Ramos (cell line): ENCODE data around the gene CGNL1.

ENCODE experiments used
- in situ Hi-C: fragments of 300-500 bp; cut with MboI; formaldehyde crosslinking; loops from one replicate; pipeline ENCODE4 v1.14.3; 2022; ENCODE audit warnings: low sequenced_read_pairs; ENCODE audit not compliant: unreplicated experiment

CGNL1 gene

DNA sequence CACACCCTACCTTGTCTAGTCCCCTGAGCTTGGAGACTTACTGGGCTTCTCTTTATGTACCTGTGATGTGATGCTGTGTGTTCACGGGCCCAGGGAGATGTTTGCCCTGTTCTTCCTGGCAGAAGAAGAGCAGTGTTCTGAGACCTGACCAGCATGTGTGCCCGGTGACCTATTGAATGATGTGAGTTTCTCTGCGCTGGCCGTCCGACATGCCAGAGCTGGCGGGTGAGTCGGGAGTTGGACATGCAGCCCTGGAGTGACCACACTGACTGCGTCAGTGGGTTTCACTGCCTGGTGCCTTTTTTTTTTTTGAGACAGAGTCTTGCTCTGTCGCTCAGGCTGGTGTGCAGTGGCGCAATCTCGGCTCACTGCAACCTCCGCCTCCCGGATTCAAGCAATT is 42.3 kb downstream of the CGNL1 start:
- in situ Hi-C loops: no loop called here

DNA sequence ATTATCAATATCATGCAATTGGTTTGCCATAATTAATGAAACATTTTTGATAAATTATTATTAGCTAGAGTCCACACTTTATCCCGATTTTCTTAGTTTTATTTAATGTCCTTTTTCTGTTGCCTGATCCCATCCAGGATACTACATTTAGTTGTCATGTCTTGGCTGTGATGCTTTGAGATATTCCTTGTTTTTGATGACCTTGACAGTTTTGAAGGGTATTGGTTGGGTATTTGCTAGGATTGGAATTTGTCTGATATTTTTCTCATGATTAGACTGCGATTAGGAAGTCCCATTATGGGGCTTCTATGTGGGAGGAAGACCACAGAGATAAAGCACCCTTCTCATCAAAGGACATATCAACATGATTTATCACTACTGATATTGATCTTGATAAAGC is 43.0 kb downstream of the CGNL1 start:
- in situ Hi-C loops: no loop called here

DNA sequence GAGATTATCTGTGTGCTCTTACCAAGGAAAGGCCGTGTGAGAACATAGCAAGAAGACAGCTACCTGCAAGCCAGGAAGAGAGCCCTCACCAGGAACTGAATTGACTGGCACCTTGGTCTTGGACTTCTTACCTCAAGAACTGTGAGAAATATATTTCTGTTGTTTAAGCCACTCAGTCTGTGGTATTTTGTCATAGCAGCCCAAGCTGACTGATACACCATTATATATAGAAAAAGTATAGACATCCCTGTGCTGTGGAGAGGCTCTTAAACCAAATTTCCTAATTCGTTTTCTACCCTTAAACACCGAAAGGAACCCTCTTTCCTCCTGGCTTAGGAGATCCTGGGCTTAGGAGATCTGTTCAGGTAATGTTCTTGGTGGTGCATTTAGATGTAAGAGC is 44.8 kb downstream of the CGNL1 start:
- in situ Hi-C loops: no loop called here

DNA sequence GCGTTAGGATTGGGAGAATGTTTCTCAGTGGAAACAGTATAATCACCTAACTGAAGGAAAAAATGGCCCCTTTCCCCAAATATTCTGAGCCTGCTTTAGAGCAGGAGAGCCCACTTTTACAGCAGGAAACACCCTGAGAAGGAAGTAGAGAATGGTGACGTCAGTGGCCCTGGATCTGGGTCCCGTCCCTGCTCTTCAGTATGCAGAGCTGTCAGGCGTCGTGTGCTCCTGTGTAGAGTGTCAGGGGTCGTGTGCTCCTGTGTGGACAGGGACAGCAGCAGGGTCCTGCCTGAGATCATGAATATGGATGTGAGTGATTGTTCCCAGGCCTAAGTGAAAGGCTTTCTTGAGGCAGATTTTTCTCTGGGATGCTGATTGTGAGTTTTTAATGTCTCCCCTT is 45.2 kb downstream of the CGNL1 start:
- in situ Hi-C loops: no loop called here

DNA sequence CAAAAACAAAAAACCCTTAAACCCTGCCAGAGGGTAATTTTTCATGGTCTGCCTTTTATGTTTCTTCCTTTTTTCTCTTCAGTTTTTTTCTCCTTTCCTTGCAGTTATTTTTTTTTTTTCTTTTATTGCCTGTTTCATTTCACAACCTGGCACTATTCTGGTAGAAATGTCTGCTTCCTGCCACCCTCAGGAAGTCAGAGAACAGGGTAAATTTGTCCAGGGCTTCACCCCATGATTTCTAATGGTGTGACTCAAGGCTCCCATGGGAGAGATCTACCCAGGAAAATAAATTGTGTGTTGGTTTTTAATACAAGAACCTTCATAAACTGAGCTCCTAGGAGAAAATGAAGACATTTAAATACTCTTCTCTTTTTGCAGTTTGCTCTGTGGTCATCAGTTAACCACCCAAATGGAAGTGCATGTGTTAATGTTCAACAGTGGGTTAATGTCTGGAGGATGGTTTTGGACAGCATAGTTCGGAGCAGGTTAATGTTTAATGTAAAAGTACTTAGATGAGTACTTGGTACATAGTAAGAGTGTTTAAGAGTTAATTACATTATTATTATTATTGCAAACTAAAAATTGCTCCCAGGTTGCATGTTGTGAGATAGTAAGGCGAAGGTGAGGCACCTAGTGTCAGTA is 45.9 kb downstream of the CGNL1 start:
- in situ Hi-C loops: no loop called here

DNA sequence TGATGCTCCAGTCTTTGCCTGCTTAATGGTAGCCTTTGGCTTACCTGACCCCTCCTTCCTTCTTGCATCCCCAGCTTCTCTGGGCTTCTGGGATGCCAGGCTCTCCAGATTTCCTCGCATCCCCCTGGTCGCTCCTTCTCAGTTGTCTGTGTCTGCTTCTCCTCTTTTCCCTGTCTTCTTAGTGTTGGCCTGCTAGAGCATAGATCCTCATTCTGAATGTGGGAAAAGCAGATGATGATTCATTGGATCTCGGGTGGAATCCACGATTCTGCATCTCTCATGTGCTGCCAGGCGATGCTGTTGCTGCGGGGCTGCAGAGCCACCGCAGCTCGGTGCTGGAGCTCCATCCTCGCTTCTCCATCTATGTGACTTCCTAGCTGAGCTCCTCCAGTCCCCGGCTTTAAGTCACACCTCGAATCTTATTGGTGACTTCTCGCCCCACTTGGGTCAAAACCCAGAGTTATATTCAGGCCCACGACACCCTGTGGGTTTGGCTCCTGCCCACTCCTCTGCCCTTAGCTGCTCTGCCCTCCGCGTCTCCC is 47.4 kb downstream of the CGNL1 start:
- in situ Hi-C loops: no loop called here

DNA sequence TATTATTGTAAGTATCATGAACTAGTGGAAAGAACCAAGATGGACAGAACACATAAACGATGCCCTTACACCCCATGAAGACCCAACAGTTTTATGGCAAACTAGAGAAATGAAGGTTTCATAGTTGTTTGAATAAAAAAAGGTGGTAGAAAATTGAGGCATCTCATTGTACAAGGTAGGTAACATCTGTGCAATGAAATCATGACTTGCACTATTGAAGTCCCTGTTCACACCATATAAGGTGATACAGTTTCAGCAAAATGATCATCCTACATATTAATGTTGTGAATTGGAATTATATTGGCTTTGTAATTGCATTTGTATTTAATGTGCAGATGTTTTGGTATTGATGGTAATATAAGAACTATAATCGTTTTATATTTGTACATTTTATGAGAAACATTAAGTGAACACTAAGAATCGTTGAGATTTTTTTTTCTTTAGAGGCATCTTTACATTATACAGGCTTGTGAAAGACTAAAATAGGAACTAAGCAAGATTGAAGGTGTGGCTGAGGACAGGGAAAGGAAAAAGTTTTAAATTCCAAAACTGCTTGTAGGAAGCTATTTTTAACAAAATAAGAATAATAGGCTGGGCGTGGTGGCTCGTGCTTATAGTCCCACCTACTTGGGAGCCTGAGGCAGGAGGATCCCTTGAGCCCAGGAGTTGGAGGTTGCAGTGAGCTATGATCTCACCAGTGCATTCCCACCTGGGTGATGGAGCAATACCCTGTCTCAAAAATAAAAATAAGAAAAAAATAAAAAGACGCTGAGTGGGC is 48.5 kb downstream of the CGNL1 start:
- in situ Hi-C loops: no loop called here

DNA sequence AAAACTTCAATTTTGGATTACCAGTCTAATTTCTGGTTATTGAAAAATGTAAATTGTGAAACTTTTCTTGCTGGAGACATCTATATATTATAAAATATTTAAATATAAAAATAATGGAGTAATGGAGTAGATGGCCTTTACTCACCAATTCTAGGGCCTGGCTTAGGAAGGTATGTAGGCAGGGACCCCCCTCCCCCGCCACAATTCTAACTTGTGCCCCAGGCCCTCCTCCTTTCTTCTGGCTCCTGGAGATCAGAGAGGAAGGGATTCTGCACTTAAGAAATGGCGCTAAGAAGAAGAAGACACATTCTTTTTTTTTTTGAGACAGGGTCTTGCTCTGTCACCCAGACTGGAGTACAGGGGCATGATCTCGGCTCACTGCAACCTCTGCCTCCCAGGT is 49.5 kb downstream of the CGNL1 start:
- in situ Hi-C loops: no loop called here

DNA sequence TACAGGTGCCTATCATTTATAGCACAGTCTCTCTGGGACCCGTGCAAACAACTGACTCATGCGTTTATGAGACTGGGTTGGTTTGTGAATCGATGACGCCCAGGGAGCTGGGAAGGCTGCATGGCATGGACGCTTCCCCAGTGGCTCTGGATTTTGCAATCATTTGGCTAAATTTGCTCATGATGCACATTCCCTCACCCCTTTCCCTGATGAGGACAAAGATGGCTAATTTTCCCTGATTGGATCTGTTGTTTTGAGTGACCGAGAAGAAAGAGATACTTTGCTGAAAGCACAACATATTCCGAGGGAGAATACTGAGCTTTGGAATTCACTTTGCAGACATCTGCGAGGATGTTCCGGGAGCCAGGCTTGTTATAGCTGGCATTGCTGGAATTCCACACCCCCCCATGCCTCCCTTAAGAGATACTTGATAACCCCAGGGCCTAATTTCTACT is 51.1 kb downstream of the CGNL1 start:
- in situ Hi-C loops: no loop called here

DNA sequence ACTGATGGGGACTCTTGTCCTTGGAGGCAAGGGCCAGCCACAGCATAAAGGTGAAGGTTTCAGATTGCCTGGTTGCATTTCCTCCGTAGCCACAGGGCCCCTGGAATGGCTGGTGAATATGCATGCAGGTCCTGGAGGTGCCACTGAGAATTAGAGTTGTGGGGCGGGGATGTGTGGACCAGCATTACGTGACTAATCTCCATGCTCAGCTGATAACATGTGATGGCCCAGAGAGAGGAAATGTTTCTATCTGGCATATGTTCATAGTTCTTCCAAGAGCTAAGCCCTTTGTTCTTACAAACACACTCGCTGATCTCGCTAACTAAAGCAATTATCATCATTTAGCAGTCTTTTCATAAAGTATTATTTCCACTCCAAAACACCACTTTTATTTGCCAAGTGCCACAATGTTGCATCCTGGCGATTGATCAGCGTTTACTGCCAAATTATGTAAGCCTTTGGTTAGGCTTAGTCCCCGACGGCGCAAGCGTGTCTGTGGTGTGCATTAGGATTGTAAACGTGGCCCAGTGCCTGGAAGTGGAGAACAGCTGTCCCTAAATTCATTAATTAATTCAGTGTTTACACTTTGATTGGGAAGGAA is 55.9 kb downstream of the CGNL1 start:
- in situ Hi-C loops: no loop called here

DNA sequence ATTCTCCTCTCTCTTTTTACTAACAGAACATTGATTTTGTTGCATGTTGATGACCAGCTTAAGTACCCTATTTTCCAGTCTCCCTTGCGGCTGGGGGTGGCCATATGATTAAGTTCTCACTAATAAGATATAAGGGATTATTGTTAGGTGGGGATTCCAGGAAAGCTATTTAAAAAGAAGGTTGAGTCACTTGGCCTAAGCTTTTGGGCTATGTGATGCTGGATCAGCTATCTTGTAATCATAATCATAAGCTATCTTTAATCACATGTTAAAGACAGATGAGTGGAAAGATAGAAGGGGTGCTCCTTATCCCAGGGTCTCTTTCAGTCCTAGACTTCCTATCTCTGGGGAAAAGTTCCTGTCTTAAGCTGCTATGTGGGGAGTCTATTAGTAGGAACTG is 59.9 kb downstream of the CGNL1 start:
- in situ Hi-C loops: no loop called here

DNA sequence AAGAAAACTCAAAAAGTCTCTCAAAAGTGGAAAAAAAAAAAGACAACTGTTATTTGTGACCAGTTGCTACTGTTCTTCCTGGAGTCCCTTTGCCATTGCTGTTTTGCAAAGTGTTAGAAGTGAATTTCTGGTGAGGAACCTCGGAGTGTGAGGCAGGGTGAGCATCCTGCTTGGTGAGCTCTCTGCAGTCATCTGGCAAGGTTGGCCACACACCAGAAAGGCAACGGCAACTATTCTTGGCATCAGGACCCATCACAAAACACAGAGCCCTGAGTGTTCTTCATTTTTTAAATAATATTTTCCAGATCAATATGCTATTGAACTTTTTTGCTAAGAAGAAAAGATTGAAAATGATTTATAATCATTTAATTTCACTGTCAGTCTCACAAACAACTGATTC is 60.7 kb downstream of the CGNL1 start:
- in situ Hi-C loops: no loop called here

DNA sequence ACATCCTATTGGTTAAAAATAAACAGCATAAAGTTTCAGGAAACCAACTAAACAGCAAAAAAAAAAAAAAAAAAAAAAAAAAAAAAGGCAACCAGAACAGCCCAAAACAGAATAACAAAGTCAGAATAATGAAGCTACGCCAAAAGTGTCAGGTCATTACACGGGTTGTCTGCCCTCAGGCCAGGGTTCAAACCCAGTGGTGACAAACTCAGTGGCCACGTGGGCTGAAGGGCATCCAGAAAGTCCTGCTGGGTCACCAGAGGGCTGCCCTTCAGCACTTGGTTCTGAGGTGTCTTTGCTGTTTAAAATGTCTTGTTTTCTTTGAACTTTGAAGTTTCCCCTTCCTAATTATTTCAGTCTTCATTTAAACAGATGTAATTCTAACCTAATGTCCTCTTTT is 61.3 kb downstream of the CGNL1 start:
- in situ Hi-C loops: no loop called here

DNA sequence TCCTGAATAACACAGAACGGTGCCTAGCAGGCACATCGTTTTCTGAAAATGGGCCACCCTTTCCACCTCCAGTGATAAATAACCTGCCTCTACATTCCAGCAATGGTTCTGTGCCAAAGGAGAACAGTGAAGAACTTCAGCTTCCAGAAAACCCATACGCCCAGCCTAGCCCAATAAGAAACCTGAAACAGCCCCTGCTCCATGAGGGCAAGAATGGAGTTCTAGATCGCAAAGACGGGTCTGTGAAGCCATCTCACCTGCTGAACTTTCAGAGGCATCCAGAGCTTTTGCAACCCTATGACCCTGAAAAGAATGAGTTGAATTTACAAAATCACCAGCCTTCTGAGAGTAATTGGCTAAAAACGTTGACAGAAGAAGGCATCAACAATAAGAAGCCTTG is 61.9 kb downstream of the CGNL1 start:
- in situ Hi-C loops: no loop called here

DNA sequence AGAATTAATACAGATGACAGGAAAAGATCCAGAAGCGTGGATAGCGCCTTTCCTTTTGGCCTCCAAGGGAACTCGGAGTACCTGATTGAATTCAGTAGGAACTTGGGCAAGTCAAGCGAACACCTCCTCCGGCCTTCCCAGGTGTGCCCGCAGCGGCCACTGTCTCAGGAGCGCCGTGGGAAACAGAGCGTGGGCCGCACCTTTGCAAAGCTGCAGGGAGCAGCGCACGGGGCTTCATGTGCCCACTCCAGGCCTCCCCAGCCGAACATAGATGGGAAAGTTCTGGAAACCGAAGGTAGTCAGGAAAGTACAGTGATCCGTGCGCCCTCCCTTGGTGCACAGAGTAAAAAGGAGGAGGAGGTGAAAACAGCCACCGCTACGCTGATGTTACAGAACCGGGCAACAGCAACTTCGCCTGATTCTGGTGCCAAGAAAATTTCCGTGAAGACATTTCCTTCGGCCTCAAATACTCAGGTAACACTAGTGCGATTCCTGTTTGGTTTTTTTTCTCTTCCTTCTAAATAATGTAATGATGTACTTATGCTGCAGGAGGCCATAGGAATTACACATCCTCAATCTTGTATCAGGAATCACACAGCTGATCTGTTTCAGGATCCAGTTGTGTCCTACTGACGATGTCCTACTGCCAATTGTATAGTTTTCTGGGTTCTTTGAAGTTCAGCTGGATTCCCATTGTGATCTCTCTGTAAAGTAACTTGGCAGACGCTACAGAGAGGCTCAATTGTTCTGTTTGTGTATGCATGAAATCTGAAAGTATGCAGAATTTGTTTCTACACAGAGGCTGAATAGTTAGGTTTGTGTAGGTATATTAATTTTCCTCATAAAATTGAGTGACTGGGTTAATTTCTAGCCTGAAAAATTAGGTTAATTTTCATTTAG is 63.1 kb downstream of the CGNL1 start:
- in situ Hi-C loops: no loop called here

DNA sequence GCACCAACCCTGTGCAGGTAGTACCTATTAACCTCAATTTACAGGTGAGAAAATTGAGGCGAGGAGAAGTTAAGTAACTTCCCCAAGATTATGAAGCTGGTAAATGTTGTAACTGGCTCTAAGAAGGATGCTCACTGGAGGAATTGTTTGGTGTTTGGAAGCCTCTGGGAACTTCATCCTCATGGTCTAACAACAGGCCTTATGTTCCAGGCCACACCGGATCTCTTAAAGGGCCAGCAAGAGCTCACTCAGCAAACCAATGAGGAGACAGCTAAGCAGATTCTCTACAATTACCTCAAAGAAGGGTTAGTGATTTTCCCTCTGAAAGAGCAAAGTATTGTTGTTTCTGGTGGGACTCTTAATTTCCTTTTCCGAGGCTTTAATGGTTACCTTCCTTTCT is 63.9 kb downstream of the CGNL1 start:
- in situ Hi-C loops: no loop called here

DNA sequence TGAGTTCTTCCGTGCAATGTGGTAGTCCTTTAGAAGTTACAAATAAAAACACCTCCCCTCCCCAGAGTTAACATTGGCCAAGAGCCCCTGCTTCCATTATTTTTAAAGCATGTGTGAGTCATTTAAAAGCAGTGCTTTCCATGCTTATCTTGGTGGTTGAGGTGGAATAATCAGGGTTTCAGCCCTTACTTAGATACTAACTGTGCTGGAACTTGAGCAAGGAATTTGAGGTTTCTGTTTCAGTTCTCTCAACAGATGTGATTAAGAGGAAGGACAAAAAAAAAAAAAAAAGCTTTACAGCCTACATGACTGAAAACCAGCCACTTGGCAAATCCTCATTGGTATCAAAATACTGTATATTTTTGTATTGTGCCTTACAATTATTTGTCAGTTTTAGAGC is 64.5 kb downstream of the CGNL1 start:
- in situ Hi-C loops: no loop called here

DNA sequence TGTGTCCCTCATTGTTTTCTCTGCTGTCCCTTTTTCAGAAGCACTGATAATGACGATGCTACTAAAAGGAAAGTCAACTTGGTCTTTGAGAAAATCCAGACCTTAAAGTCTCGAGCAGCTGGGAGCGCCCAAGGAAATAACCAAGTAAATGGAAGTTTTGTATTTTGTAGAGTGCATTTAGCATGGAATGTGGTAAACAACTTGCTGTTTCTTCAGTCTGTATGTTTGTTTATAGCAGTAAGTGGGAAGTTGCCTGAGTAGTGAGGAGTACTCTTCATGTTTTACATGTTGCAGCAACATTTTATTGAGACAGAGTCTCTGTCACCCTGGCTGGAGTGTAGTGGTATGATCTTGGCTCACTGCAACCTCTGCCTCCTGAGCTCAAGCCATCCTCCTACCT is 66.0 kb downstream of the CGNL1 start:
- in situ Hi-C loops: no loop called here

DNA sequence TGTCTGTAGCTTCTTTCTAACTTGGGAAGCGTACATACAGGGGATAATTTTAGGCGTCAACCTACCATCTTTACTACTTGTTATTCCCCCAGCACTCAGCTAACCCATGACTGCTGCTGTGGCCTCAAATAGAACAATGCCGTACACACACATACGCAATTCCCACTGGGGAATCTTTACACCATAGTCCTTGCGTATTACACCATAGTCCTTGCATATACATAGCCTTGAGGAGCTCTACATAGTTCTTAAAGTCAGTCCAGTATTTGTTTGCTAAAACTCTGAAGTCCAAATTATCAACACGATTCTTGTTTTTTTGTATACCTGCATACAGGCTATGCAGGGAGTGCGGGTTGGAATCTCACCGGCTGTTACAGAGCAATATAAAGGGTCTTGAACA is 67.2 kb downstream of the CGNL1 start:
- in situ Hi-C loops: no loop called here

DNA sequence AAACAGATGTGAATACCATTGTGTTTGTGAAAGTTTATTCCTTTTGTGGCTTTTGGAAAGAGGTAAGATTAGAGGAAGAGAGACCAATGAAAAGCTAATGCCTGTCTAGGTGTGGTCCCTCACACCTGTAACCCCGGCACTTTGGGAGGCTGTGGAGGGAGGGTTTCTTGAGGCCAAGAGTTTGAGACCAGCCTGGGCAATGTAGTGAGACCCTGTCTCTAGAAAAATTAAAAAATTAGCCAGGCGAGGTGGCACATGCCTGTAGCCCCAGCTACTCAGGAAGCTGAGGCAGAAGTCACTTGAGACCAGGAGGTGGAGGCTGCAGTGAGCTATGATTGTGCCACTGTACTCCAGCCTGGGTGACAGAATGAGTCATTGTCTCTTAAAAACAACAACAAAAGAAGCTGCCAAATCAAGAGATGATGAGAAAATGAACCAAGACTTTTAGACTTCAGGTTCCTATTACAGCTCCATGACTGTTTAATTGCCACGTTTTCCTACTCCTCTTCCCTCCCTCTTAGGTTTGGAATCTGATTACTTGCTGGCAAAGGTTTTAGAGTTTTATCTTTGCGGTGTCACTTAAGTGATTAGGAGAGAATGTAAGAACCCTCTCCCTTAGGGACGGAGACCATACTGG is 68.7 kb downstream of the CGNL1 start:
- in situ Hi-C loops: no loop called here
